HT-29 (cell line): ENCODE measurements around the gene TEX35. TPM values are rescaled to one million over a fixed set of nuclear protein-coding genes. Genes with fewer than 3 reads are reported as not detected.

Experiments used
- small RNA-seq: library from RNA; depleted of rRNA; stranded (forward); fragments of <200 nt; gene quantifications from one replicate; pipeline ENCODE3, GENCODE V24; 2014
- total RNA-seq: library from RNA; depleted of rRNA; stranded (reverse); fragments of >200 nt; shearing (Covaris generic); gene quantifications from 2 replicates; pipeline ENCODE4 v1.2.3, GENCODE V29; 2014; rRNA removed

The TEX35 gene
- total RNA-seq, 1 experiment from 2014 or later, result not detected

Small RNAs within 50 kb of the gene (small RNA-seq; reads per million reads assigned to genes)
- not detected for gene RF00017
- 0.72 reads per million, percentile 10 among the genes with 10 or more reads in this experiment for gene RNA5SP69

Other genes starting within 250 kb of the TEX35 start
- not detected in 2 replicates for gene CLEC20A, start 16.1 kb upstream of the TEX35 start, total RNA-seq
- 11.3 and 11.6 TPM in 2 replicates for gene RALGPS2, start 212.1 kb downstream of the TEX35 start, total RNA-seq